MM.1S (cell line): ENCODE results near the gene TRIB2.

ENCODE experiments used
- CTCF ChIP-seq: fragments of 300-600 bp; sonication (generic); IDR thresholded peaks from 2 replicates; pipeline ENCODE4 v1.5.1; 2016; ENCODE audit warnings: antibody characterized with exemption, low read length, mixed read lengths
- EZH2 ChIP-seq: fragments of 300-600 bp; sonication (generic); optimal IDR thresholded peaks from 2 replicates; pipeline ENCODE3; 2017; ENCODE audit warnings: low read depth, mild to moderate bottlenecking, antibody characterized with exemption, low read length, mixed read lengths

GRCh38 chr2:12767541-12767940 is 50.8 kb downstream of the TRIB2 start:
- no peak for TF ChIP-seq CTCF
- no peak for TF ChIP-seq EZH2
